Thoracic aorta (tissue), 2 donors: Measurements from ENCODE around the gene NPAS3. TPM values are rescaled to one million over a fixed set of nuclear protein-coding genes. Genes with fewer than 3 reads are reported as not detected.

Experiments
- ATAC-seq: fragments of 150-250 bp; one replicate; pipeline ENCODE4 v1.8.0; 2017; ENCODE audit warnings: low read depth; ENCODE audit not compliant: insufficient number of reproducible peaks, low FRiP score
- DNase-seq: peaks from one replicate; pipeline ENCODE4 v3.0.0-alpha.2; 2020; ENCODE audit warnings: low spot score
- H3K27ac ChIP-seq, 2 donors: fragments of 200-600 bp; sonication (generic); 1 replicate in 1 of 2; 2 replicates in 1 of 2; pipeline ENCODE4 v1.5.1; 2016; ENCODE audit warnings: mild to moderate bottlenecking in 2 of 2, moderate library complexity in 2 of 2
- H3K27me3 ChIP-seq: fragments of 200-600 bp; sonication (generic); replicated peaks from 2 replicates; pipeline ENCODE4 v1.6.0; 2016; ENCODE audit warnings: mild to moderate bottlenecking; ENCODE audit not compliant: insufficient read depth
- H3K36me3 ChIP-seq: fragments of 200-600 bp; sonication (generic); one replicate; pipeline ENCODE4 v1.5.1; 2016
- H3K4me1 ChIP-seq, 2 donors: fragments of 200-600 bp; sonication (generic); 1 replicate in 1 of 2; 2 replicates in 1 of 2; pipeline versions ENCODE4 v1.5.1 to v1.6.0; 2016; ENCODE audit warnings: low read depth in 2 of 2, mild to moderate bottlenecking in 1 of 2; ENCODE audit not compliant: control insufficient read depth in 1 of 2
- H3K4me3 ChIP-seq: fragments of 200-600 bp; sonication (generic); 2 replicates; pipeline ENCODE4 v1.5.1; 2016; ENCODE audit warnings: mild to moderate bottlenecking
- H3K9me3 ChIP-seq: fragments of 200-600 bp; sonication (generic); 2 replicates; pipeline ENCODE4 v1.5.1; 2016
- CTCF ChIP-seq: fragments of 200-600 bp; sonication (generic); IDR thresholded peaks from one replicate; pipeline ENCODE4 v1.5.1; 2019; ENCODE audit warnings: antibody characterized with exemption
- total RNA-seq, 2 donors: library from RNA; depleted of rRNA; stranded (reverse); fragments of >200 nt; gene quantifications; one replicate each; pipeline versions ENCODE4 v1.1.0 to v1.2.3, GENCODE V29; 2016

Gene NPAS3
- total RNA-seq, 2 donors from 2014 or later: 1.1 TPM; not detected in 1

- no peak for TF ChIP-seq CTCF
- Histone ChIP-seq H3K27ac (no peak overlapping the region), H3K36me3 (no peaks in the 10 kb centered on the region), H3K4me1 (no peaks in the 10 kb centered on the region), H3K9me3 (peaks cover under 1% of the 10 kb centered on the region), H3K4me3 (no peak overlapping the region), H3K27me3 (no peaks in the 10 kb centered on the region)
- DNase-seq: no peak
- ATAC-seq: no peak
Measured at GRCh38 chr14:33669111-33669510, 730.4 kb downstream of the NPAS3 start.

- Histone ChIP-seq H3K36me3 (no peaks in the 10 kb centered on the region), H3K9me3 (no peaks in the 10 kb centered on the region), H3K27me3 (no peaks in the 10 kb centered on the region), H3K4me1 (no peaks in the 10 kb centered on the region), H3K4me3 (no peak overlapping the region), H3K27ac (no peak overlapping the region)
- no peak for ATAC-seq
- no peak for TF ChIP-seq CTCF
- DNase-seq: no peak
Measured at GRCh38 chr14:33670235-33670634, 731.6 kb downstream of the NPAS3 start.

DNA sequence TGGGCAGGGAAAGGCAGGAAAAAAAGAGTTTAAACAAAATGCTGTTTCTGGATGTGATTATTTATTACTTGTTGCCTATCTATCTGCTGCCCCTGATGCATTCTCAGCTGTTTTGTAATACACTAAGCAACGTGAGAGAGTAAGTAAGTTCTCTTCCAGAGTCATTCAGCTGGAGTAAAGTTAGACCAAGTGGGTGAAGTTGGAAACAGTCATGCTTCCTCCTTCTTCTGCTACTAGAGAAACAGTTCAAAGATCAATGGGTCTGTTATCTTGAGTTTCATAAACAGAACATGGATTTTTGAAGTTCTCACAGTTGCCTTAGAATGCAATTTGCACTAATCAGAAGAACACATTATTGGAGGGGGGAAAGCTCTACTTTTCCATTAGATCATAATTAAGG, 732.9 kb downstream of the NPAS3 start:
- TF ChIP-seq CTCF: no peak
- no peak for DNase-seq
- no peak for ATAC-seq

DNA sequence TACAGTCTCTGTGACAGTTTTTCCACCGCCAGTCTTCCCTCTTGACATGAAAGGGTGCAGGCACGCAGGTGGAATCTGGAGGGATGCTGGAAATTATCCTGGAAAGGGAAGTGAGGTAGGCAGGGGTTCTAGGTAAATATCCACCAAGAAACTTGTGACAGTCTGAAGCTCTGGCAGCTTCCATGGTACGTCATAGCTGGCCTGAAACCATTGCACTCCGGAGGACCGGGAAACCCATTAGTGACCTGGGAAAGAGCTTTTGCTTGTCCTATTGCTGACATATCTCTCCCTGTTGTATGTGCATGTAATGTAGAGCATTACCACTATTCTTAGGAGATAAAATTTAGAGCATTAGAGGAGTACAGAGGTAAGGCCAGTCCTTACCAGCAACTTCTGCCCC, 736.2 kb downstream of the NPAS3 start:
- Histone ChIP-seq H3K27ac (no peak overlapping the region), H3K4me1 (no peaks in the 10 kb centered on the region)
- no peak for ATAC-seq

More for the DNA sequence above, 732.9 kb downstream of the NPAS3 start:
- H3K9me3 ChIP-seq: no peaks in the 10 kb centered on the region
- no peaks in the 10 kb centered on the region for H3K4me1 ChIP-seq
- no peaks in the 10 kb centered on the region for H3K27me3 ChIP-seq
- no peak overlapping the region for H3K4me3 ChIP-seq
- H3K36me3 ChIP-seq: no peaks in the 10 kb centered on the region
- no peak overlapping the region for H3K27ac ChIP-seq

DNA sequence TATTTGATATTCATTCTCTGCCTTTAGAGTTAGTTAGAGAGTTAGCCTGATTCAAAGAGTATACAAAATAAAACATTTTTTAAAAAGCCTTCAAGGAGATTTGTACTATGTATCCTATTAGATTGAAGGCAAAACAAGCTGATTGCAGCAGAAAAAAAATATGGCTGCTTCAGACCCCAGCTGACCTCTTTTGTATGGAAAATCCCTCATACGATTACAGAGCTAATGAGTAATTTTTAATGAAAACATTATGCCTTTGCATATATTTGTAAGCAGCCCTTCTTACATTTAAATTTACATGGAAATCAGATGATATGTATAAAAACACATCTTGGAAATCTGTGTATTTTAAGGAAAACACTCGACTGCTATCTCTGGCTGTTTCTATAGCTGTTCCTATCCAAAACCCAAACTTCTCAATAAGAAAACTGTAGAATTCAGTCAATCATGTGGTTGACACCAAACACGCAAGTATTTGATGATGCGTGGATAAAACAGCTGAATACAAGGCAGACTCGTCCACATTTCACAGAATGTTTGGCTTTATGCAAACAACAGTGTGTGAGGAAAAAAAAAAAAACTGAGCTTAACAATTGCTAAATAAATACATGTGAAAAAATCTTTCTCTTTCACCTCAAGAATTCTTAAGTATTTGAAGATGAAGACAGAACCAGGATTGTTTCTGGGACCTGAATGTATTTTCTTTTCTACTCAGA, 736.9 kb downstream of the NPAS3 start:
- DNase-seq (no peak), ATAC-seq (no peak)
- Histone ChIP-seq H3K4me3 (no peak overlapping the region), H3K4me1 (no peaks in the 10 kb centered on the region), H3K9me3 (no peaks in the 10 kb centered on the region), H3K27ac (no peak overlapping the region), H3K27me3 (no peaks in the 10 kb centered on the region), H3K36me3 (no peaks in the 10 kb centered on the region)
- no peak for TF ChIP-seq CTCF

More for the DNA sequence above, 736.2 kb downstream of the NPAS3 start:
- H3K36me3 ChIP-seq: no peaks in the 10 kb centered on the region
- TF ChIP-seq CTCF: no peak
- DNase-seq: no peak
- no peaks in the 10 kb centered on the region for H3K27me3 ChIP-seq
- H3K9me3 ChIP-seq: no peaks in the 10 kb centered on the region
- H3K4me3 ChIP-seq: no peak overlapping the region
